HG02943 (cell line): Measurements from ENCODE around the gene KCTD15.

Experiments used
- ATAC-seq: cut with Tn5 transposase; IDR thresholded peaks from one replicate; pipeline ENCODE4 v1.9.1; 2021; ENCODE audit warnings: mild to moderate bottlenecking, low read depth, moderate library complexity; ENCODE audit not compliant: unreplicated experiment

KCTD15 gene

GRCh38 chr19:33770107-33770506, 26.6 kb upstream of the KCTD15 start:
- ATAC-seq: no peak

- ATAC-seq: no peak
Observed at GRCh38 chr19:33771384-33772101, 25.1 kb upstream of the KCTD15 start.

GRCh38 chr19:33772102-33772857, 24.4 kb upstream of the KCTD15 start:
- ATAC-seq: no peak

- no peak for ATAC-seq
Observed at GRCh38 chr19:33772858-33773180, 23.9 kb upstream of the KCTD15 start.

- ATAC-seq: no peak
Observed at GRCh38 chr19:33773704-33774624, 22.7 kb upstream of the KCTD15 start.

GRCh38 chr19:33774751-33775150, 21.9 kb upstream of the KCTD15 start:
- no peak for ATAC-seq

- ATAC-seq: no peak
Observed at GRCh38 chr19:33775731-33776487, 20.8 kb upstream of the KCTD15 start.

GRCh38 chr19:33777351-33777750, 19.3 kb upstream of the KCTD15 start:
- ATAC-seq: no peak

GRCh38 chr19:33777753-33778088, 18.9 kb upstream of the KCTD15 start:
- peak; percentile 7 for ATAC-seq

- ATAC-seq: peak; percentile 70
Observed at GRCh38 chr19:33778089-33778791, 18.4 kb upstream of the KCTD15 start.

- ATAC-seq: no peak
Observed at GRCh38 chr19:33779849-33780248, 16.8 kb upstream of the KCTD15 start.

GRCh38 chr19:33780251-33780650, 16.4 kb upstream of the KCTD15 start:
- no peak for ATAC-seq

- no peak for ATAC-seq
Observed at GRCh38 chr19:33780746-33781145, 15.9 kb upstream of the KCTD15 start.

- no peak for ATAC-seq
Observed at GRCh38 chr19:33781415-33781935, 15.2 kb upstream of the KCTD15 start.

GRCh38 chr19:33781996-33782395, 14.7 kb upstream of the KCTD15 start:
- ATAC-seq: no peak

GRCh38 chr19:33784432-33784831, 12.2 kb upstream of the KCTD15 start:
- ATAC-seq: no peak

- ATAC-seq: no peak
Observed at GRCh38 chr19:33785795-33786194, 10.9 kb upstream of the KCTD15 start.

- ATAC-seq: no peak
Observed at GRCh38 chr19:33788676-33789075, 8.0 kb upstream of the KCTD15 start.

GRCh38 chr19:33789344-33789743, 7.3 kb upstream of the KCTD15 start:
- ATAC-seq: no peak
